Suprapubic skin (tissue), 4 donors: ENCODE measurements around the gene RAP1A. TPM values are rescaled to one million over a fixed set of nuclear protein-coding genes. Genes with fewer than 3 reads are reported as not detected.

Experiments used
- DNase-seq, 2 donors: peaks; one replicate each; pipeline ENCODE4 v3.0.0-alpha.2; 2019; ENCODE audit warnings: low spot score in 2 of 2
- H3K27ac ChIP-seq: fragments of 200-600 bp; sonication (generic); one replicate; pipeline ENCODE4 v1.5.1; 2019
- H3K27me3 ChIP-seq: fragments of 200-600 bp; sonication (generic); one replicate; pipeline ENCODE4 v1.5.1; 2019
- H3K36me3 ChIP-seq: fragments of 200-600 bp; sonication (generic); one replicate; pipeline ENCODE4 v1.5.1; 2019
- H3K4me1 ChIP-seq: fragments of 200-600 bp; sonication (generic); one replicate; pipeline ENCODE4 v1.5.1; 2019
- H3K4me3 ChIP-seq: fragments of 200-600 bp; sonication (generic); one replicate; pipeline ENCODE4 v1.5.1; 2019; ENCODE audit warnings: mild to moderate bottlenecking
- H3K9me3 ChIP-seq: fragments of 200-600 bp; sonication (generic); one replicate; pipeline ENCODE4 v1.5.1; 2019
- CTCF ChIP-seq, 2 donors: fragments of 200-600 bp in 1 of 2; fragments of 450-650 bp in 1 of 2; sonication (generic) in 1 of 2; IDR thresholded peaks; one replicate each; pipeline ENCODE4 v1.5.1; 2016 to 2019; ENCODE audit warnings: antibody characterized with exemption in 2 of 2, mild to moderate bottlenecking in 1 of 2, moderate library complexity in 1 of 2
- EP300 ChIP-seq: sonication (generic); formaldehyde crosslinking; IDR thresholded peaks from one replicate; pipeline ENCODE4 v1.6.1; 2017; ENCODE audit warnings: antibody characterized with exemption
- POLR2A ChIP-seq, 2 donors: fragments of 450-650 bp; IDR thresholded peaks; one replicate each; pipeline ENCODE4 v1.6.1; 2017; ENCODE audit warnings: antibody characterized with exemption in 2 of 2, mild to moderate bottlenecking in 2 of 2, moderate library complexity in 2 of 2
- POLR2AphosphoS5 ChIP-seq, 3 donors: sonication (generic); formaldehyde crosslinking; IDR thresholded peaks; one replicate each; pipeline ENCODE4 v1.6.1; 2017; ENCODE audit warnings: antibody characterized with exemption in 3 of 3
- WGBS: methylation state at CpG from one replicate; pipeline ENCODE4 v1.1.5; 2018; 5-methylcytosine and 5-hydroxymethylcytosine counted together
- total RNA-seq, 4 donors: library from RNA; depleted of rRNA; stranded (reverse); fragments of >200 nt; gene quantifications; one replicate each; pipeline ENCODE4 v1.1.0, GENCODE V29; 2016

The RAP1A gene
- total RNA-seq, 4 donors from 2014 or later, result 31.0 to 38.4 (median 35.3) TPM

GRCh38 chr1:111585447-111586086 is 34.0 kb upstream of the RAP1A start:
- Histone ChIP-seq H3K9me3 (no peaks in the 10 kb centered on the region), H3K4me1 (peaks cover 4% of the 10 kb centered on the region), H3K4me3 (no peak overlapping the region), H3K36me3 (no peaks in the 10 kb centered on the region), H3K27ac (no peak overlapping the region), H3K27me3 (no peaks in the 10 kb centered on the region)
- WGBS, result 41% methylated on average over 1 of the region's 1 CpG
- no peak for DNase-seq
- TF ChIP-seq POLR2A (IDR thresholded peaks at IDR 0.05), result no peak
- no peak for TF ChIP-seq EP300
- no peak for TF ChIP-seq CTCF (IDR thresholded peaks at IDR 0.05)

GRCh38 chr1:111586112-111586511 is 33.5 kb upstream of the RAP1A start:
- Histone ChIP-seq H3K4me1 (peaks cover 4% of the 10 kb centered on the region), H3K27me3 (no peaks in the 10 kb centered on the region), H3K36me3 (no peaks in the 10 kb centered on the region), H3K4me3 (no peak overlapping the region), H3K9me3 (no peaks in the 10 kb centered on the region), H3K27ac (no peak overlapping the region)
- TF ChIP-seq POLR2AphosphoS5 (IDR thresholded peaks at IDR 0.05) (no peak), EP300 (no peak), POLR2A (IDR thresholded peaks at IDR 0.05) (no peak), CTCF (IDR thresholded peaks at IDR 0.05) (no peak)
- no peak for DNase-seq
- 91% methylated on average over 2 of the region's 2 CpGs for WGBS

GRCh38 chr1:111587509-111588174 is 31.9 kb upstream of the RAP1A start:
- TF ChIP-seq POLR2A (IDR thresholded peaks at IDR 0.05) (no peak), EP300 (no peak), CTCF (IDR thresholded peaks at IDR 0.05) (no peak), POLR2AphosphoS5 (IDR thresholded peaks at IDR 0.05) (no peak)
- no peaks in the 10 kb centered on the region for H3K27me3 ChIP-seq

GRCh38 chr1:111591937-111592336 is 27.7 kb upstream of the RAP1A start:
- peaks cover 45% of the 10 kb centered on the region for H3K4me1 ChIP-seq
- no peak overlapping the region for H3K4me3 ChIP-seq
- no peak for DNase-seq
- no peaks in the 10 kb centered on the region for H3K36me3 ChIP-seq
- no peaks in the 10 kb centered on the region for H3K9me3 ChIP-seq
- 50% methylated on average over 6 of the region's 6 CpGs for WGBS
- H3K27me3 ChIP-seq, result no peaks in the 10 kb centered on the region
- peak overlapping the region; percentile 80 for H3K27ac ChIP-seq
- TF ChIP-seq POLR2A (IDR thresholded peaks at IDR 0.05) (no peak), CTCF (IDR thresholded peaks at IDR 0.05) (no peak), EP300 (no peak), POLR2AphosphoS5 (IDR thresholded peaks at IDR 0.05) (no peak)

More at GRCh38 chr1:111587509-111588174, 31.9 kb upstream of the RAP1A start:
- Histone ChIP-seq H3K36me3 (no peaks in the 10 kb centered on the region), H3K4me1 (peaks cover 16% of the 10 kb centered on the region), H3K27ac (no peak overlapping the region), H3K9me3 (no peaks in the 10 kb centered on the region), H3K4me3 (no peak overlapping the region)
- no peak for DNase-seq
- 54% methylated on average over 4 of the region's 4 CpGs for WGBS
